ENCODE data around the gene TAF11L4. TPM values are rescaled to one million over a fixed set of nuclear protein-coding genes. Genes with fewer than 3 reads are reported as not detected.
A peak's percentile ranks its signal among the peaks of the same experiment; 100 is the strongest.
"Not testable (repeated sequence)": the region's sequence is repeated elsewhere in the genome, so short reads cannot be mapped to it uniquely, and the experiment has no call there.

Gene TAF11L4
- total RNA-seq (ENCODE audit: unreplicated experiment) = not detected
- long read RNA-seq = 0 reads

GRCh38 chr5:17521501-17521900, at the start of gene TAF11L4:
Gene TAF11L4, plus strand, starts transcription at chr5:17521801.
- not testable (repeated sequence) for H3K4me3 Mint-ChIP-seq (ENCODE audit: unreplicated experiment); H3K27ac Mint-ChIP-seq (ENCODE audit: unreplicated experiment); H3K4me1 Mint-ChIP-seq (ENCODE audit: low read depth, unreplicated experiment); H3K9me3 Mint-ChIP-seq (ENCODE audit: unreplicated experiment); H3K27me3 Mint-ChIP-seq (ENCODE audit: unreplicated experiment); H3K36me3 Mint-ChIP-seq (ENCODE audit: unreplicated experiment); DNase-seq

GRCh38 chr5:17475064-17475463, 46.5 kb upstream of the TAF11L4 start:
- H3K4me1 Mint-ChIP-seq (ENCODE audit: low read depth, unreplicated experiment) = peaks cover 14% of the 10 kb centered on the region
- H3K27ac Mint-ChIP-seq (ENCODE audit: unreplicated experiment); H3K4me3 Mint-ChIP-seq (ENCODE audit: unreplicated experiment); DNase-seq; H3K27me3 Mint-ChIP-seq (ENCODE audit: unreplicated experiment); H3K9me3 Mint-ChIP-seq (ENCODE audit: unreplicated experiment); H3K36me3 Mint-ChIP-seq (ENCODE audit: unreplicated experiment): not testable (repeated sequence)

GRCh38 chr5:17477043-17477442, 44.6 kb upstream of the TAF11L4 start:
- Mint-ChIP-seq H3K27ac (ENCODE audit: unreplicated experiment) (peak overlapping the region; percentile 78), H3K4me1 (ENCODE audit: low read depth, unreplicated experiment) (peaks cover 22% of the 10 kb centered on the region), H3K9me3 (ENCODE audit: unreplicated experiment) (no peaks in the 10 kb centered on the region), H3K4me3 (ENCODE audit: unreplicated experiment) (peak overlapping the region; percentile 36), H3K27me3 (ENCODE audit: unreplicated experiment) (peaks cover 1% of the 10 kb centered on the region), H3K36me3 (ENCODE audit: unreplicated experiment) (peaks cover 4% of the 10 kb centered on the region)
- TF ChIP-seq CTCF (IDR thresholded peaks at IDR 0.05; ENCODE audit: partially characterized antibody, unreplicated experiment) = no peak
- DNase-seq = no peak

- TF ChIP-seq CTCF (IDR thresholded peaks at IDR 0.05; ENCODE audit: partially characterized antibody, unreplicated experiment) = no peak
- Mint-ChIP-seq H3K9me3 (ENCODE audit: unreplicated experiment) (no peaks in the 10 kb centered on the region), H3K36me3 (ENCODE audit: unreplicated experiment) (peaks cover 4% of the 10 kb centered on the region), H3K4me3 (ENCODE audit: unreplicated experiment) (peak overlapping the region; percentile 36), H3K4me1 (ENCODE audit: low read depth, unreplicated experiment) (peaks cover 22% of the 10 kb centered on the region), H3K27me3 (ENCODE audit: unreplicated experiment) (peaks cover 1% of the 10 kb centered on the region), H3K27ac (ENCODE audit: unreplicated experiment) (peak overlapping the region; percentile 78)
- no peak for DNase-seq
Observed at GRCh38 chr5:17477573-17478265, 43.9 kb upstream of the TAF11L4 start.

GRCh38 chr5:17481378-17481777, 40.2 kb upstream of the TAF11L4 start:
- no peaks in the 10 kb centered on the region for H3K9me3 Mint-ChIP-seq (ENCODE audit: unreplicated experiment)
- DNase-seq = no peak
- H3K27ac Mint-ChIP-seq (ENCODE audit: unreplicated experiment) = peak overlapping the region; percentile 62
- H3K4me1 Mint-ChIP-seq (ENCODE audit: low read depth, unreplicated experiment) = peaks cover 22% of the 10 kb centered on the region
- no peak overlapping the region for H3K4me3 Mint-ChIP-seq (ENCODE audit: unreplicated experiment)
- TF ChIP-seq CTCF (IDR thresholded peaks at IDR 0.05; ENCODE audit: partially characterized antibody, unreplicated experiment) = no peak
- H3K27me3 Mint-ChIP-seq (ENCODE audit: unreplicated experiment) = peaks cover 1% of the 10 kb centered on the region
- peaks cover 4% of the 10 kb centered on the region for H3K36me3 Mint-ChIP-seq (ENCODE audit: unreplicated experiment)

GRCh38 chr5:17482790-17483189, 38.8 kb upstream of the TAF11L4 start:
- H3K27ac Mint-ChIP-seq (ENCODE audit: unreplicated experiment) = no peak overlapping the region
- peaks cover 14% of the 10 kb centered on the region for H3K4me1 Mint-ChIP-seq (ENCODE audit: low read depth, unreplicated experiment)
- DNase-seq = no peak
- no peak overlapping the region for H3K4me3 Mint-ChIP-seq (ENCODE audit: unreplicated experiment)
- H3K27me3 Mint-ChIP-seq (ENCODE audit: unreplicated experiment) = peaks cover 1% of the 10 kb centered on the region
- peaks cover 4% of the 10 kb centered on the region for H3K36me3 Mint-ChIP-seq (ENCODE audit: unreplicated experiment)
- no peak for TF ChIP-seq CTCF (IDR thresholded peaks at IDR 0.05; ENCODE audit: partially characterized antibody, unreplicated experiment)
- H3K9me3 Mint-ChIP-seq (ENCODE audit: unreplicated experiment) = no peaks in the 10 kb centered on the region

- not testable (repeated sequence) for H3K27ac Mint-ChIP-seq (ENCODE audit: unreplicated experiment); H3K36me3 Mint-ChIP-seq (ENCODE audit: unreplicated experiment); DNase-seq; H3K4me3 Mint-ChIP-seq (ENCODE audit: unreplicated experiment); H3K4me1 Mint-ChIP-seq (ENCODE audit: low read depth, unreplicated experiment); H3K9me3 Mint-ChIP-seq (ENCODE audit: unreplicated experiment); H3K27me3 Mint-ChIP-seq (ENCODE audit: unreplicated experiment)
Observed at GRCh38 chr5:17486464-17487173, 35.0 kb upstream of the TAF11L4 start.

Measured in glutamatergic neuron (in vitro differentiated cells).